Neuron (in vitro differentiated cells): ENCODE measurements around the gene ILKAP.

Experiments used
- H2AFZ ChIP-seq: one replicate; pipeline ENCODE4 v1.6.1; 2013; ENCODE audit warnings: low read depth, mild to moderate bottlenecking, inconsistent platforms, low read length, moderate library complexity
- H3K27me3 ChIP-seq: one replicate; pipeline ENCODE4 v1.6.1; 2013; ENCODE audit warnings: low read length; ENCODE audit not compliant: insufficient read depth
- H3K36me3 ChIP-seq: one replicate; pipeline ENCODE4 v1.6.1; 2013; ENCODE audit warnings: low read length; ENCODE audit not compliant: insufficient read depth
- H3K4me1 ChIP-seq: one replicate; pipeline ENCODE4 v1.6.1; 2013; ENCODE audit warnings: low read length; ENCODE audit not compliant: insufficient read depth
- H3K4me3 ChIP-seq: 2 replicates; pipeline ENCODE4 v1.5.1; 2013; ENCODE audit warnings: mild to moderate bottlenecking, low read length, moderate library complexity
- H3K9me3 ChIP-seq: one replicate; pipeline ENCODE4 v1.6.1; 2013; ENCODE audit warnings: low read length

ILKAP gene

DNA sequence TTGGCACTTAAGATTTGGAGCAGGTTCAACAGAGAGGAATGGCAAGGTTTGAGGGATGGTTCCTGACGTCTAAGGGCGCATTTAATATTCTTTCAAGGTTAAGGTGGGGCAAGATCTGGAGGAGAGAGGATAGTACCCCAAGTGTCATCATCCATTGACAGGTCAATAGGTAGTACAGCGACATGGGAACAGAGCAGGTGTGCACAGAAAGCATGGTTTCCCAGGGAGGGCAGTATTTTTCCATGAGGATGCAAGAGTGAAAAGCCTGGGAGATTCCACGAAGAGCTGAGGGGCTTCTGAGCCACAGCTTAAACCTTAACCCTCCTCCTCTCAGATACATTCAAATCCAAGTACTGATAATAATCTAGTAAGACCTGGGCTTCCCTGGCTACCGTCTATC, 27.2 kb upstream of the ILKAP start:
- no peaks in the 10 kb centered on the region for H3K36me3 ChIP-seq
- no peak overlapping the region for H2AFZ ChIP-seq
- no peak overlapping the region for H3K4me3 ChIP-seq
- peaks cover 24% of the 10 kb centered on the region for H3K27me3 ChIP-seq
- peaks cover 11% of the 10 kb centered on the region for H3K9me3 ChIP-seq
- H3K4me1 ChIP-seq, result peaks cover 3% of the 10 kb centered on the region

- Histone ChIP-seq H3K27me3 (peaks cover 24% of the 10 kb centered on the region), H3K9me3 (peaks cover 11% of the 10 kb centered on the region), H3K4me1 (peaks cover 3% of the 10 kb centered on the region), H3K4me3 (no peak overlapping the region), H2AFZ (no peak overlapping the region), H3K36me3 (no peaks in the 10 kb centered on the region)
These were observed 25.2 kb upstream of the ILKAP start for GRCh38 chr2:238228700-238229099.

GRCh38 chr2:238227587-238228032, 24.1 kb upstream of the ILKAP start:
- Histone ChIP-seq H3K36me3 (no peaks in the 10 kb centered on the region), H3K4me1 (peaks cover 3% of the 10 kb centered on the region), H3K4me3 (no peak overlapping the region), H3K27me3 (peaks cover 24% of the 10 kb centered on the region), H3K9me3 (peaks cover 10% of the 10 kb centered on the region), H2AFZ (no peak overlapping the region)

DNA sequence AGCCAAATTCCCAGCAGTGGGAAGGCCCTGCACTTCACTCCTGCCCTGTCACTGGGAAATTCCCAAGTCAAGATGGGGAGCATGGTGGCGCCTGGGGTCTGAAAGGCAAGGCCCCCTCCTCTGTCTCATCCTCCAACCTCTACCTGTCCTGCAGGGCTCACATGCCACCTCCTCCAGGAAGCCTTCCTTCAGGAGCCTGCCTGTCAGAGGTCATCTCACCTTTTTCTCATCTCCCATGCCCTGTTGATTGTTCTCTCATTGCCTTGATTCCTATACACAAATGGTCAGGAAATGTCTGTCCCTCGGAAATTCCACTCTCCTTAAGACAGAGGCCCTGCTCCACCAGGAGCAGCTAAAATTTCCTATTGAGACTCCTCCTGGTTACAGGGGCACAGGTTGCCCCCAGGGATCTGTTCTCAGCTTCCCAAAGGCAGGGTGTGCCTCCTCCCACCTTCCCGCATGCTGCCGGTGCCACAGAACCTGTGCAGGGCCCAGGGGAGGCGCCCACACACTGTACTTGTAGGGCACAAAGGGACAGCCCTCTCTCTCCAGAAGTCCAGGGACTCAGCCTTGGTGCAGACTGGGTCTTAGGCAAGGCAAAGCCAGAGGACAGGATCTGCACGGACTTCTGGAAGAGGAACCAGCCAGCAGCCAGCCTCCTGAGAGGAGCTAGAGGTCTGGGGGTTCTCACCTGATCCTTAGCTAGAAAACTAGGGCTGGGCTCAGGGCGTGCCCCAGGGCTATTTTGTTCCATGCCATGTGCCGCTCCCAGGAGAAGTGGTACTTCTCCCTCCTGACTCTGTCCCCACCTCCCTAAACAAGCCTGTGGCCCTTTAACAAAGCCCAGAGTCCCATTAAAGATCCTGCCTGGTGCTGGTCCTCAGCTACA, 23.4 kb upstream of the ILKAP start:
- Histone ChIP-seq H3K36me3 (no peaks in the 10 kb centered on the region), H2AFZ (no peak overlapping the region), H3K4me1 (peaks cover 3% of the 10 kb centered on the region)

DNA sequence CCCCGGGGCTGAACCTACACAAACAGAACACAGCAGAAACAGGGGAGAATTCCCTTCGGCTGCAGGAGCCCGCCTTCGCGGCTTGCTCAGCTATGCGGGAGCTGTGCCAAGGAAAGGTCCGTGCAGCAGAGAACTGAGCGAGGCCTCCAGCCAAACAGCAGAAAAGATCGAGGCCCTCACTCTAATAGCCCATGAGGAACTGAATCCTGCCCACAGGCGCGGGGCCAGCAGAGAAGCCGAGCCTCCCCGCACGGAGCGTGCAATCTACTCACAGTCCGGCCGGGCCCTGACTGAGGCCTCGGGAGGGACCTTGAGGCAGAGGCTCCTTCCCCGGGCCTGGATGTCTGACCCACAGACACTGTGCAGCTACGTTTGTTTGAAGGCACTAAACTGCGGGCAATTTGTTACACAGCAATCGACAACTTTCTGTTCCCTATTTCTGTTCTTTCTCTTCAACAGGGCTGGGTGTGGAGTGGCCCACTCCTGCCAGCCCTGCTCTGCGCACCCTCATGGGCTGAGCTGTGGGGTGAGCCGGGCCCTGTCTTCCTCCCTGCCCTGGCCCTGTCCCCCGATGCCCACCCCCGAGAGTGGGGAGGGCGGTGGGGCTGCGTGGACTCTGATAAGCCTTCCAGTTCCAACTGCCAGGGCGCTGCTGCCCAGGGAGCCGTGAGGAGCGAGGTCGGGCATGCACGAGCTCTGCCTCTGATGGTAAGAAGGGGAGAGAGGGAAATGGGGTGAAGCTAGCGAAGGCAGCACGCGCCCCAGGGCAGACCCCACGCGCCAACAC, 22.6 kb upstream of the ILKAP start:
- peaks cover 5% of the 10 kb centered on the region for H3K9me3 ChIP-seq
- H2AFZ ChIP-seq, result no peak overlapping the region
- peaks cover 3% of the 10 kb centered on the region for H3K4me1 ChIP-seq
- peaks cover 18% of the 10 kb centered on the region for H3K27me3 ChIP-seq
- no peak overlapping the region for H3K4me3 ChIP-seq
- no peaks in the 10 kb centered on the region for H3K36me3 ChIP-seq

More for the DNA sequence above, 23.4 kb upstream of the ILKAP start:
- peaks cover 20% of the 10 kb centered on the region for H3K27me3 ChIP-seq
- peaks cover 5% of the 10 kb centered on the region for H3K9me3 ChIP-seq
- no peak overlapping the region for H3K4me3 ChIP-seq

DNA sequence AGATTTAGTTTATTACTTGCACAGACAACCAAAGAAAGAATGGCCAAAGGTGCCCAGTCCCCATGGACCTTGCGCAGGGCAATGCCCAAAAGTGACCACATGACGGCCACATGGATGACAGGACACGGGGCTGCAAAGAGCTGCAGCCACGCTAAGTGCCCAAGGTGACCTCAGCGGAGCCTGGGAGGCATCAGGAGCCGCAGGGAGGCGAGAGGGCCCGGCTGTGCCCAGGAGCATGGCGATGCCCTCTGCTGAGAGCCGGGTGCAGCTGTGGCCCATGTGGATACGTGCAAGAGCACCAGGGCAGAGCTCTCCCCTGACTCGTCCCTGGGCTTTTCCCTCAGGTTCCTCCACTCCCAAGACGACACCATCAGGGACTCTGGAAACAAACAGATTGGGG, 21.6 kb upstream of the ILKAP start:
- peaks cover 3% of the 10 kb centered on the region for H3K4me1 ChIP-seq
- H2AFZ ChIP-seq, result no peak overlapping the region
- no peaks in the 10 kb centered on the region for H3K9me3 ChIP-seq
- no peak overlapping the region for H3K4me3 ChIP-seq
- peaks cover 8% of the 10 kb centered on the region for H3K27me3 ChIP-seq
- H3K36me3 ChIP-seq, result no peaks in the 10 kb centered on the region

GRCh38 chr2:238224356-238225035, 21.0 kb upstream of the ILKAP start:
- Histone ChIP-seq H3K9me3 (no peaks in the 10 kb centered on the region), H3K27me3 (peaks cover 3% of the 10 kb centered on the region), H2AFZ (no peak overlapping the region), H3K4me3 (no peak overlapping the region), H3K36me3 (no peaks in the 10 kb centered on the region), H3K4me1 (peaks cover 3% of the 10 kb centered on the region)

DNA sequence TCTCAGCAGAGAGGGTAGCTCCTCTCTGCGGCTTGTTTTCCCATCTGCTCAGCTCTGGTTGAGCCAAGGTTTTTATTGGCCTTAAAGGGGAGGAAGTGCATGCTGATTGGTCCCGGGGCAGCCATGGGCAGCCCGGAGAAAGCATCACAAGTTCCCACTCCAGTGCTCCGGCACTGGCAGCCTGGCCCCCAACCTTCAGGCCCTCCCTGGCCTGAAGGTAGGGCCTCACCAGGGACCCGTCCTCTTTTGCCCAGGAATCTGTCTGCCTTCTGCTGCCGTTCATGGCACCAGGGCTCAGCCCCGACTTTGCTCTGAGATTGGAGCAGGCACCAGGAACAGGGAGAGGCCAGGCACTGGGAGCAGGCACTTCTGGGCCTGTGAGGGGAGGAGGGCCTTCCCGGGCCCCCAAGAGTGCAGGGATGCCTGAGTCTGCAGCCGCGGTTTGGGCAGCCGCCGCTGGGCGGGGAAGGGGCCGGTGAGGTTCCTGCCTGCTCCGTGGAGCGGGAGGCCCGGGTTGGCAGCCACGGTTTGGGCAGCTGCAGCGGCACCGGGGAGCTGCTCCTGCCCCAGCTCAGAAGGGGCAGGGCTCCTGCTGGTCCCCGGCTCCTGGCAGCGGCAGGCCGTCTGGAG, 17.5 kb upstream of the ILKAP start:
- Histone ChIP-seq H2AFZ (no peak overlapping the region), H3K9me3 (no peaks in the 10 kb centered on the region), H3K36me3 (no peaks in the 10 kb centered on the region), H3K4me1 (peaks cover 7% of the 10 kb centered on the region), H3K4me3 (no peak overlapping the region), H3K27me3 (no peaks in the 10 kb centered on the region)

DNA sequence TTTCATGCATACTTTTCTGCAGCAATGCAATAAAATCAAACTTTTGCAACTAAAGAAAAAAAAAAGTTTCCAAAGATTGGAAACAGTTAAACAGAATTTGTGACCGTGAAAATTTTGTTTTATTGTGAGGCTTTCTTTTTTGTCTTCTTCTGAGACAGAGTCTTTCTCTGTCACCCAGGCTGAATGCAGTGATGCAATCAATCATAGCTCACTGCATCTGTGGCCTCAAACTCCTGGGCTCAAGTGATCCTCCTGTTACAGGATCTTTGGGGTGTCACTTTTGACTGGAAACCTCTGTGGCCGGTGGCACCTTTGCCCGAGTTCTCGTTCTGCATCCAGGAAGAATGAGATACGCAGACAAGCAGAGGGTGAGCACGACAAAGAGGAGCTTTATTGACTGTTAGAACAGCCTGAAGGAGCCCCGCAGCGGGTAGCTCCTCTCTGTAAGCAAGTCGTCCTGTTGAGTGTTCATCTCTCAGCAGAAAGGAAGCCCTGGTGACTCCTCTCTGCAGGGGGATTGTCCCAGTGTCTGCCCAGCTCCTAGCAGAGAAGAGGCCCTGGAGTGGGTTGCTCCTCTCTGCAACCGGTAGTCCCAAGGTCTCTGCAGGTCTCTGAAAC, 16.9 kb upstream of the ILKAP start:
- H3K36me3 ChIP-seq, result no peaks in the 10 kb centered on the region
- no peaks in the 10 kb centered on the region for H3K9me3 ChIP-seq
- peaks cover 7% of the 10 kb centered on the region for H3K4me1 ChIP-seq
- H2AFZ ChIP-seq, result no peak overlapping the region
- no peak overlapping the region for H3K4me3 ChIP-seq
- H3K27me3 ChIP-seq, result no peaks in the 10 kb centered on the region

DNA sequence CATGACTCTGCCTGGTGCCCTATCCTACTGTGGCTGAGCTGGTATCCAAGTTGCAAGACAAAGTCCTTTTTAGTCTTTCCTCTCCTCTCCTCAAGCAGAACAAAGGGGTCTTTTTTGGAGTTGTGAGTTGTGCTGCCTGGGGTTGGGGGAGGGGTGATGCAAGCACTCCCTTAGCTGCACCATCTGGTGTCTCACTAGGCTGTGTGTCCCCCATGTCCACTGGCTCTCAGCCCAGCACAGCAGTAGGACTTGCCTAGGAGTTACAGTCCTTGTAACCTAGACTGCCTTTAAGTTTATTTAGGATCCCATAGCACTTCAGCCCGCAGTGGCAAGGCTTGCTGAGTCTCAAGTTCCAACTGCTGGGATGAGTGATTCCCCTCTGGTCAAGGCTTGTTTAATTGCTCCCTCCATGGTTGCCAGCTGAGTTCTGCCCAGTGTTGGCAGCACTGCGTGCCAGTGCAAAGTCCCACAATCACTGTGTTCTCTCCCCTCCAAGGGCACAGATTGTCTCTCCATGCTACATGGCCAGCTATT, 13.2 kb upstream of the ILKAP start:
- Histone ChIP-seq H2AFZ (no peak overlapping the region), H3K27me3 (no peaks in the 10 kb centered on the region), H3K4me3 (no peak overlapping the region), H3K36me3 (no peaks in the 10 kb centered on the region), H3K4me1 (peaks cover 7% of the 10 kb centered on the region), H3K9me3 (peaks cover 2% of the 10 kb centered on the region)

DNA sequence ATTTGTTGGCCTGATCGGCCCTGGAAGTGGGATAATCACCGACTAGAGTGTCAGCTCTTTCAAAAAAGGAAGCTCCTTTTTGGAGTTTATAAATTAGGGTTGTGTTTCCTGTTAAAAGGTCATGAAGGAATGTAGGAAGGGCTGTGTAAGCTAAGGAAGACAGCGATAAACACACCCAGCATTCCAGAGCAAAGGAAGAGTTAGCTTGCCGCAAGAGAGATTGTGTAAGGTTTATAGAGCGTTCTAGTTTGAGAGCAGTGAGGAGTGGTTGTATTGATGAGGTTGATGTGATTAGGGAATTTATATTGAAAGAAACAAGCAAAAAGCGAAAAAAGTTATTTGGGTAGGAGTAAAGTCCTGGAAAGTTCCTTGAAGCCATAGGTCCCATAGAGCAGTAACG, 3.5 kb upstream of the ILKAP start:
- no peaks in the 10 kb centered on the region for H3K36me3 ChIP-seq
- peaks cover 4% of the 10 kb centered on the region for H3K9me3 ChIP-seq
- peaks cover 40% of the 10 kb centered on the region for H3K27me3 ChIP-seq
- H3K4me3 ChIP-seq, result no peak overlapping the region
- peaks cover 3% of the 10 kb centered on the region for H3K4me1 ChIP-seq
- no peak overlapping the region for H2AFZ ChIP-seq

- Histone ChIP-seq H3K4me1 (peaks cover 11% of the 10 kb centered on the region), H2AFZ (peak overlapping the region; percentile 81), H3K4me3 (peak overlapping the region; percentile 43), H3K36me3 (no peaks in the 10 kb centered on the region), H3K27me3 (peaks cover 23% of the 10 kb centered on the region), H3K9me3 (peaks cover 4% of the 10 kb centered on the region)
These were observed 633 bp upstream of the ILKAP start for GRCh38 chr2:238203973-238204683.
